HG03196 (cell line): ENCODE results near the gene PRKAR1B.

ENCODE experiments used
- ATAC-seq: cut with Tn5 transposase; IDR thresholded peaks from one replicate; pipeline ENCODE4 v1.9.1; 2021; ENCODE audit not compliant: unreplicated experiment

Gene PRKAR1B

DNA sequence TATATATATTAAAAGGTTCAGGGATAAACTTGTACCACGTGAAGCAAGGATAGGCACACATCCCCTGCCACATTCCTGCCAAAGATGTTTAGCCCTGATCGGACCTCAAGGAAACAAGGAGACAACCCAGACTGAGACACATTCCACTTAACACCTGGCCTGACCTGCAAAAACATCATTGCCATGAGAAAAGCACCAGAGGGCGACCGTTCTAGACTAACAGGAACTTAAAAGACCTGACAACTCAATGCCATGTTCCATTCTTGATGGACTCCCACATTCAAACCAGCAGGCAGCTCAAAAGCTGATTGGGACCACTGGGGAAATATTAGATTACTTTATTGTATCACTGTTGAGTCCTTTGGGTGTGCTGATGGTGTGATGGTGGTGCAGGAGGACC, 199.4 kb downstream of the PRKAR1B start:
- no peak for ATAC-seq

DNA sequence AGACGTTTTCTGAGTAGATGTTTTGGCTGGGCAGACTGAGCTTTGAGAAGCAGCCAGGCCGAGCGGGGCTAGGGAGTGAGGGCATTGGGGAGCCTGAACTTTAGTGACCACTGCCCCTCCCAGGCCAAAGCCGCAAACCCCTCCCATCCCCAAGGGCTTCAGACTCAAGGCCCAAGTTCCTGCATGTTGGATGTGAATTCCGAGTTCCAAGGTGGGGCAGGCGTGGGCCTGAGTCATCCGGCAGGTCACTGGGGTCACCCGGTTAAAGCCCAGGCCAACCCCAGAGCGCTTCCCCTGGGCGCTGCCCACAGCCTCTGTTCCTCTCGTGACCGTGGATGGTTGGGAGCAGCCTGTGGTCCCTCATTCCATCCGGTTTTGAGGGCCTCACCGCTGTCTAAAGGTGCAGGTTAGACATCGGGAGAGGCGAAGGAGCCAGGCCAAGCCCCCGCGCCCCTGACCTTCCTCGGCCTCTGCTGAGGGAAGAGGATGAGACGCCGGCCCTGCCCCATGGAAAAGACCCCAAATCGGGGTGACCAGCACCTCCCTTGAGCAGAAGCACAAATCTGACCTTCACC, 200.5 kb downstream of the PRKAR1B start:
- no peak for ATAC-seq

DNA sequence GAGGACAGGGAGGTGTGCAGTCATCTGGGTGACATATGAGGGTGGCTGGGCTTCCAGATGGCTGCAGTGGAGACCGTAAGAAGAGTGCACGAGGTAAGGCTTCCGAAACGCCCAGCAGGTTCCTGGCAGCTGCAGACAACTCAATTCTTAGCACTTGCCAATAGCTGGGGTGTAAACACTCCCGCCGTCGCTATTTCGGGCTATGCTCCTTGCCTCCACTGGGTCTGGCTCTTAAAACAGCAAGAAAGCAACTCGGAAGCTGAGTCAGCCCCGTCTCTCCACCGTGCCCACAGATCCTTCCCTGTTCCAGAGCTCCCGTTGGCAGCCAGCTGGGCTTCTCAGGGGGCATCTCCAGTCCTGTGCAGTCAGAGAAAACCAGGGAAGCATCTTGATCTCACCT, 201.3 kb downstream of the PRKAR1B start:
- no peak for ATAC-seq

DNA sequence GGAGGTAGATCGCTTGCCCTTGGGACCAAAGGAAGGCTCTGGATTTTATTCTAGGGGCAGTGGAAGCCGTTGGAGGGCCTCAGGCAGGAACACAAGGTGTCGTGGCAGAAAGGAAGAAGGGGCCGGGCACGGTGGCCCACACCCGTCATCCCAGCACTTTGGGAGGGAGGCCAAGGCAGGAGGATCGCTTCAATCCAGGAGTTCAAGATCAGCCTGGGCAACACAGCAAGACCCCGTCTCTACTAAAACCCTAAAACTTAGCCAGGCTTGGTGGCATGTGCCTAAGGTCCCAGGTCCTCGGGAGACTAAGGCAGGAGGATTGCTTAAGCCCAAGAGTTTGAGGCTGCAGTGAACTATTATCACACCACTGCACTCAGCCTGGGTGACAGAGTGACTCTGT, 202.3 kb downstream of the PRKAR1B start:
- no peak for ATAC-seq

DNA sequence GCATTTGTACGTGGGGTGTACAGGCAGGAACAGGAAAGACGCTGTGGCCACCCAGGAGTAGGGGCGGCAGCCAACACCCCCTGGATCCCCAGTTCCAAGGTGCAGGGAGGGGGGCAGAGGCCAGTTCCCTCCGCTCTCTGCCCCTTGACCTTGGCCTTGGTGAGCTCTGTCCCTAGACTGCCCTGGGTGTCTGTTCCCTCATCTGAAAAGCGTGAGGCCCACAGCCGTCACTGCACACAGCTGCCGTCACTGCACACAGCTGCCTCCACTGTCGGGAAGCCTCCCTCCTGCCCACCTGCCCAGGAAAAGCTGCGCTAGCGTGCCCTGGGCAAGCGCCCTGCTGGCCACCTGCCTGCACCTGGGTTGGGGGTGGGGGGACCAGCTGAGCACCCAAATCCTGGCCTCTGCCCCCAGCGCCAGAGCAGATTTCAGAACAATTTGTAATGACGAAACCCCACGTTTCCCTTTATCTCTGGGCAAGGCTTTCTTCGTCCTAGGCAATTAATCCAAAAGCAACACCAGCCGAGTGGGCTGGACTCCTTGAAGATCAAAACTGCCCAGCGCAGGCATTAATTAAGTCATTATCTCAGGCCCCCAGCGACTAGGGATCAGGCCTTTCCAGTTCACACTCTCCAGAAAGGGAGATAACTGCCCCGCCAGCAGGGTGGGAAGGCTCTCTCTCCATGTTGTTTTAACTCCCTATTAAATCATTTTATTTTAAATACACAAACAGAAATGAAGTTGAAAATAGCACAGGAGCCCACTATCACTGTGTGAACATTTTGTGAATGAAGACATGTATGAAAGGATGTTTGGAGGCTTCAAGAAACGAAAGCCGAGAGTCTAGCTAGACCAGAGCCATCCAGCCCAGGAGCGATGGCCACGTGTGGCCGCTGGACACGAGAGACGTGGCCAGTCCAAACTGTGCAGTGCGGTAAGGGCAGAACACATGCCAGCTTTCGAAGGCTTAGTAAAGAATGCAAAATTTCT, 203.4 kb downstream of the PRKAR1B start:
- no peak for ATAC-seq

DNA sequence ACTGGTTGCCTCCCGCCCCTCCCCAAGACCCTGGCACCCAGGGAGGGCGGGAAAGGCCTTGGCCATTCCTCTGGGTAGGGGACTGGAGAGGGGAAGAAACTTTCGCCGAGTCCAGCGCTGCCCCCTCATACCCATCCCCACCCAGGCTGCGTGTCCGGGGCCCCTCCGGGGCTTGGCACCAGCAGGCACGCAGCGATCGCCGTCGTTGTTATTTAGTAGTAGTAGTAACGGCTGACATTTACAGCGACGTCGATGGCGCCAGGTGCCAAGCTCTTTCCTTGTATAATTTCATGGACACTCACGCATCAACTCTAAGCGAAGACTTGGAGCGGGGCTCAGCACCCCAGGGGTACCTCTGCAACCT, 204.1 kb downstream of the PRKAR1B start:
- ATAC-seq: no peak

DNA sequence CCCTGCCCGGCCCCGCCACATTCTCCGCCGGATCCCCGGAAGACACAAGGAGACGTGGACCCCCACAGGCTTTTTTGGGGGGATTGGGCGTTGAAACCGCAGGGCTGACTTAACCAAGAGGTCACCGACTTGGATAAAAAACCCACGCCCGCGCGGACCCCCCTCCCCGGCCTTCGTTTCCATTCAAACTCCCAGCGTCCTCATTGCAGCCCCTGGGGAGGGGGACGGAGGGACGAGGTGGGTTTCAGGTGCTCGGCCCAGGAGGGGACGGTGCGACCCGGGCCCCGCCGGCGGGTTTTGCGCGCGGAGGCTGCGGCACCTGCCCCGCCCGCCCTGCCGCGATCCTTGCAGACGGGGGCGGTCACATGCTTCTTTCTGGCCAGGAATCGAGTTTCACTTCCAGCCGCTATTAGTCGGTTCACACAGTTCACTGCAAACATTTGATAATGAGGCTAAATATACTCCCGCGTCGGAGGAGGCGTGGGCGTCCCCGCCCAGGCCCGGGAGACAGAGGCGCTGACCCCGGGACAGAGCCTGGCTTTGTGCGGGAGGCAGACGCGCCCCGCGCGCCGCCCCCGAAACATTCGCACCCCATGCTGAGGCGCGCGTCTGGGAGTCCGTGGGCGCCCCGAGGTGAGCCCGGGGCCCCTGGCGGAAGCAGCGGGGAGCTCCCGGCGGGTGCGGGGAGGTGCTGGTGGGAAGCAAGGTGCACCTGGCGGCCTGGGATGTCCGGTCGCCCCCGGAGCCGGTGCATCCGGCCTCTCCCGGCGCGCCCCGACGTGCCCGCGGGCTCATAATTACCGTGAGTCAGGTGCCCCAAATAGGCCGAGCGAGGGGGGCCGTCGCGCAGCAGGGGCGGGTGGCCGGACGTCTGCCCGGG, 204.8 kb downstream of the PRKAR1B start:
- ATAC-seq: no peak

DNA sequence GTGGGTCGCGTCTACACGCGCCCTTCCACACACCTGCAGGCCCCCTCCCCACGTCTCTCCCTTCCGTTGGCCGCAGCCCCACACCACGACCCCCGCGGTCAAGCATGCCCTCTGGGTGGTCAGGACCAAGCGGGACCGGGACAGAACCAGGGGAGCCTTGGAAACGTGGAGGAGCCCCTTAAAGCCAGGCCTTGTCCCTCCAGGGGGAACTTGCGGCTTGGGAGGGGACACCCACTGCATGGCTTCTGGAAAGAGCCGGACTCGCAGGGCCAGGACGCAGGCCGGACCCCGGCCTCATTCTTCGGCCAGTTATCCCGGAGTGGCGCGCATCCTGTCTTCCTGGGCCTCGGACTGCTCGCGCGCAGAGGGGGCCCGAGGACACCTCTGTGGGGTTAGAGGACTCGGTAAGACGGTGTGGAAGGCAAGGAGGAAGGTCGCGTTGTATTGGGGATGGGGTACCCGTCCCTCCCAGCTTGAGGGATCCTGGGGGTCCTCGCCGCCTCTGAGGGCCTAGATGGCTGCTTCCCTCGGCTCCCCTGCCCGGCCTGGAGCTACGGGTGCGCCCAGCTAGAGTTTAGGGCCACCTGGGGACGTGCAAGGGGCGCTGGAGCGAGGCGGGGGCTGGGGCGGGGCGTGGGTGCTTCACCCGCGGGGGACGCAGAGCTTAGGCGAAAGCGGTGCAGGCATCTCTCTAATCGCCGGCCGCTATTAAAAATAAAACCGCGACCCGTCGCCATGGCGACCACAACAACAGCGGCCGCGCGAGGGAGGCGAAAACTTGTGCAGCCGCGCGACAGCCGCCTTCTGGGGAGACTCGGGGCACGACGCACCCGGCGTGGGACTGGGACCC, 205.6 kb downstream of the PRKAR1B start:
- no peak for ATAC-seq

DNA sequence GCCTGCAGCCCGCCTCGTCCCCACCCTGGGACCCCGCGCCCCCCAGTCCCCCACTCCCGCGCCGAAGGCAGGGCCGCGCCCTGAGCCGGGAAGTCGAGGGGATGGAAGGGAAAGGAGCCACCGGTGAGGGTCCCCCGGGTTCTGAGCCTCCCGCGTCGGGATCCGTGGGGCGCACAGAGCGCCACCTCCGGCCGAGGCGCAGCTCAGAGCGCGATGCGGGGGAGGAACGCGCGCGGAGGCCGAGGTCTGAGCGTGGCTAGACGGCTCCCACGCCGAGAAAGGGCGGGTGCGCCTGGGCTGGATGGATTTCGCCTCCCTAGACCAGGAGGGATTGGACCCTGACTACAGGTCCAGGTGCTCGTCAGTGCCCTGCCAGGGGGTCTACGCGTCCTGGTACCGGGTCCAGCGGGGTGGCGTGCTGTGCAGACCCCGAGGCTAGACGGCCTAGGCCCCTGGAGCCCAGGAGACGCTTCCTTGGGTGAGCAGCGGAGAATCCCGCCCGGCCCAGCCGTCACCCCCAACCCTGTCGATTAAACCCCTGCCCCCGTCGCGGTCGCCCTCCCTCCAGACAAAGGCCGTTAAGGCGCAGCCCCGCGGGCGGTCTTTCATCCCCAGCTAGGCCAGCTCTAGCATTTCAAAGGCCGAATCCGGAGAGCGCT, 206.4 kb downstream of the PRKAR1B start:
- ATAC-seq: no peak

DNA sequence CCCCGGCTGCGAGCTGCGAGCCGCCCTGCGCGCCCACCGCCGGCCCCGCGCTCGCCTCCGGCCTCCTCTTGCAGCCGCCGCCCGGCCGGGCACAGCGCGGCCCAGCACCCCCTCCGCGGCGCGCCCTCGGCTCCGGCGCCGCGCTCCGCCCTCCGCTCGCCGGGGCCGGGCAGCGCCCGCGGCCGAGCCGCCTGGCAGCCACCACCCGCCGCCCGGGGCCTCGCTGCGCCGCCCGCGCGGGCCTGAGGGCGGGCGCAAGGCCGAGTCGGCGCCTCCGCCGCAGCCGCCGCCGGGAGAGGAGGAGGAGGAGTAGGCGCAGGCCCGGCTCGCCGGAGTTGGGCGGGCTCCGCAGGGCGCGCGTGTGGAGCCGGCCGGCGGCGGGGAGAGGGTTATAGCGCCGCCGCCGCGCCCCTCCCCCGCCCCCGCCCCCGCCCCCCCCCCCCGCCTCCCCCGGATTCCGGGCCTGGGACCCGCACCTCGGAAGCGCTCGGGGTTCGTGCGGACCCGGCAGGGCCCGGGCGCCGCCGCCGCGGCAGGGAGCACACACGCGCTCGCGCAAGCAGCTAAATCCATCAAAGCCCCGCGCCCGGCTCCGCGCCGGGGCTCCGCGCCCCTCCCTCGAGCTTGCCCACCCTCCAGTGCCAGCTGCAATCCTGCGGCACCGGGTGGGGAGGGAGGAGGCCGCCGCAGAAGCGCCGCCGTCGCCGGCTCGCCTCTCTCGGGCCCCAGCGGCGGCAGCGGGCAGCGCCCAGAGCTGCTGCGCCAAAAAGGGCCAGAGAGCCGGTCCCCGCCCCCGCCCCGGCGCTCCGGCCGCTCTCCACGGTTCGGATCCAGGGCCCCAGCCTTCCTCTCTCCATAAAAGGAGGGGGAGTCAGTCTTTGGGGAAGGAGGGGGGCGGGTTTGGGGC, 207.3 kb downstream of the PRKAR1B start, which contains the start of gene PDGFA:
Gene PDGFA, minus strand, starts transcription at position 363 of the 907 bp plus-strand sequence. CDS start 845 bp downstream, outside the sequence.
- no peak for ATAC-seq

DNA sequence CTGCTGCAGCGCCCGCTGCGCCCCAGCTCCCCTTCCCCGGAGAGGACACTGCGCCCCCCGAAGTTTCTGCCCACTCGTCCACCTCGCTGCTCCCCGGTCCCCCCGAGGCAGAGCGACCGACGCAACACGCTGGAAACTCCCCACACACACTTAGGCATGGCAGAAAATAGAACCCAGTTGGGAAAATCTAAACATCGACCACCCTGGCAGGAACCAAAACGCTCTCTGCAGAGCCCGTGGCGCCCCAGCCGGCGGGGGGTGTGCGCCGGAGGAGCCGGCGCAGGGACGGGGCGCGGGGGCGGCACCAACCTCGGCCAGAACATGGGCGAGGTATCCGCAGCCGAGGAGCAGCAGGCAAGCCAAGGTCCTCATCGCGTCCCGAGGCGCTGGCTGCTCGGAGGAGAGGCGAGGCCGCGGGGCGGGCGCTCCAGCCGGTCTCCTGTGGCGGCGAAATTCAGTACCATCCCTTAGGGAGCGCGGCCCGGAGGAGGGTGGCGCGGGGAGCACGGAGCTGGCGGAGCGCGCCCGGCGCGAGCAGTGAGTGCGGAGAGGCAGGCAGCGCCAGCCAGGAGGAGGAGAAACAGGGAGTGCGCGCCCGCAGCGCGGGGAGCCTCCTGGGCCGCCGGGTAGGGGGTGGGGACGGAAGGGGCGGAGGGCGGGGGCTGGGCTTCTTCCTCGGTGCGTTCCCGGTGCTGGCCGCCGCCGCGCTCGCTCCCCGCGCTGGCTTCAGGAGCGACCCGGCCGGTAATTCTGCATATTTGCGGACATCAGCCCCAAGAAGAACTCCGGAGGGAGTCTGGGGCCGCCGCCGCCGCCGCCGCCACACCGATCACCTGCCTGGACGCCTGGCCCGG, 208.2 kb downstream of the PRKAR1B start:
- no peak for ATAC-seq

DNA sequence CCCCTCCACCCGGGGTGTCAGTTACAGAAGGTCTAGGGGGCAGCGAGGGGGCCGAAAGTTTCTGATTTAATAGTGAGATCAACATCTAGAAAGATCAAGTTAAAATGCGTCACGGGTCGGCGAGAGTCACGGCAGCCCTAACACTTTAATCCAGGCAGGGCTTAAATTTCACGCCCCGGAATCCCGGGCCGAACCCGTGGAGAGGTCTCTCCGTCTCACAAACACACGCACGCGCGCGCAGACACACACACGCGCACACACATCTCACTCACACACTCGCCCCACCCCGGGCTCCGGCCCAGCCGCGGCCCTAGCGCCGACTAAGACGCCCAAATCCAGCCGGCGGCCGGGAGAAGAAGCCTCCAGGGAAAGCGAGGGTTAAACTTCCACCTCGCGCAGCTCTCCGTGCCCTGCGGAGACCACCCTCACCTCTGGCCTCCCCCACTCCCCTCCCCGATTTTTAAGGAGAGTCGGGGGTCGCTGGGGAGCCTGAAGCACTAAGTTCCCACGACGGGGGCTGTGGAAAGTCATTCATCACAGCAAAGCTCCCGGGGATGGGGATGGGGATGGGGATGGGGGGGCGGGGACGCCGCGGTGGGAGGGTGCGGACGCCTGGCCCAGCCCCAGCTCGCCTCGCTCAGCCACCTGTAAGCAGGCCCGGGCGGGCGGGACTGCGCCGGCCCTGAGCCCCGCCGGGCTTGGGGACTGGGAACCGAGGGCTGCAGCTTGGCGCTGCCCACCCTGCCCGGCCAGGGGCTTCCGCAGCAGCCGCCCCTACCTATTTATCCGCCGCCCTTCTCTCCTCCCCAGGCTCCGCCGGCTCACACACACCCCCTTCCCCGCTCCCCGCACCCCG, 209.1 kb downstream of the PRKAR1B start:
- ATAC-seq: no peak

DNA sequence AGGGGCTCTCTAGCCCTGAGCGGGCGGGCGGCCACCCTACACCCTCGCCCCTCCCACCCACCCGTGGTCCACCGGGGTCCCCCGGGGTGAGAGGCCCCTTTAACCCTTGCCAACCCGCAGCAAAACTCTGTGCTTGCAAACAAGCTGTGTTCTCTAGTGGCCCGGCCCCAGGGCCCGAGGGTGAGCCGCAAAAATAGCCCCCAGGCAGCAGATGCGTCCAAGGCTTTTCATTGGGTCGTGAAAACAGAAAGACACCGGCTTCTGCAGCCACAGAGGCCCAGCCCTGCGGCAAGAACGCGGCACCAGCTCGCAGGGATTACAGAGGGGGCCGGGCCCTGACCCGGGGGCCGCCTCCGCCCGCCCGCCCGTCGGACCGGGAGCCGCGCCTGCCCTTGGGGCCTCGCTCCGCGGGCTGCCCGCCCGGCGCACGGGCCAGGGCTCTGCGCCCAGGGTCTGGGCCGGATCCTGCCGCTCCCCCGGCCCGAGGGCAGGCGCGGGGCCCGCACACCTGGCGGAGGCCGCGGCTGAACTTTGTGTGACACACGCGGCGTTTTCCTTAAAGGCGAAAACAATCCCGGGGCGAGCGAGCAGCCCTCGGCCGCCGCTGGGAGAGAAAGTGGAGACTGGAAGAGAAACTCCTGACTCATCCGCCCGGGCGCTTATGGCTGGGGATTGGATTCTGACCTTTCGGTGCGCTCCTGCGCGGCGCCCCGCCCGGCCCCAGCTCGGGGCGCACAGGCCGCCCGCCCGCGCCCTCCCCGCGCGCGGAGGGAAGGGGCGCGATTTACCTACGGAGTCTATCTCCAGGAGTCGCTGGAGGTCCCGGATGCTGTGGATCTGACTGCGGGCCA, 210.2 kb downstream of the PRKAR1B start:
- no peak for ATAC-seq

DNA sequence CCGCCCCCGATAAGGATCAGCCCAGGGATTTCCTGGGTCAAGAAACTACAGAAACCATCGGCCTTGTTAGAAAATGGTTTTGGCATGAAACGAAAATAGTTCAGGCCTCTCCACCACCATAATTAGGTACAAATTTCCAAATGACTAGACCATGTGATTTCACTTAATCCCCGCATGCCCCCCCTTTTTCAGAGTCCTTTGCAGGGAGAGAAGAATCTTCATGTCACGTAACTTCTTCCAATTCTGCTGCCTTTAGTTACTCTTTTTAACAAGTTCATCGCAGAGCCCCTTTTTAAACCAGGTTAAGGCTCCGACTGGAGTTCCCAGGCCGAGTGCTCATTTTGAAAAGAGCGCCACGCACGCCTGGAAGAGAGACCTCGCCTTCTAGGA, 210.9 kb downstream of the PRKAR1B start:
- ATAC-seq: no peak

DNA sequence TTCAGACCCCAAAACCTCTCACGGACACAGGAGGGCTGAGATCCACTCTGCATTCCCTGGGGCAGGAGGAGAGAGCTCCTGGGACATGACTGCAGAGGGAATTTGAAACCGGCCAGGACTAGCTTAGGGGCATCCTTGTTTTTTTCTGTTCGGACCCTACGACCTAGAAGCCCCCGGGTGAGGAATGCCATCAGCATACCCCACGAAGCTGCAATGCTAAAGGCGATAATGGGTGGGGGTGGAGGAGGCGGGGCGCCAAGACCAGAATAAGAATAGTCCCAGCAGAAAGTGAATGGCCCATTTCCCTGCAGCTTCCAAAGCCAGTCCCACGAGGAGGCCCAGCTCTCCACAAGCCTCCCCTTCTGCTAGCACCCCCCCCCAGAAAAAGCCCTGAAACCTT, 211.5 kb downstream of the PRKAR1B start:
- no peak for ATAC-seq
